Calu3 (cell line): ENCODE data around the gene EPG5. TPM values are rescaled to one million over a fixed set of nuclear protein-coding genes. Genes with fewer than 3 reads are reported as not detected.

ENCODE experiments used
- BruUV-seq: library from RNA; stranded (reverse); fragments of 400-500 nt; replicated peaks from 2 replicates; lab custom pipeline; 2021; lab: Mats Ljungman, UMichigan
- CTCF ChIA-PET: fragments of 300-600 bp; sonication (Branson Sonifier 250); formaldehyde crosslinking; loops from one replicate; lab custom pipeline; 2022; ENCODE audit warnings: antibody characterized with exemption; lab: Charles Lee
- DNase-seq: peaks from one replicate; pipeline ENCODE4 v3.0.0; 2022
- H3K27ac Mint-ChIP-seq: one replicate; pipeline ENCODE4 v1.8.0; 2022; ENCODE audit warnings: mixed read lengths; ENCODE audit not compliant: unreplicated experiment
- H3K27me3 Mint-ChIP-seq: one replicate; pipeline ENCODE4 v1.8.0; 2022; ENCODE audit warnings: mixed read lengths; ENCODE audit not compliant: unreplicated experiment
- H3K36me3 Mint-ChIP-seq: one replicate; pipeline ENCODE4 v1.8.0; 2022; ENCODE audit warnings: mild to moderate bottlenecking, moderate library complexity, mixed read lengths; ENCODE audit not compliant: insufficient read depth, unreplicated experiment
- H3K4me1 Mint-ChIP-seq: one replicate; pipeline ENCODE4 v1.8.0; 2022; ENCODE audit warnings: mild to moderate bottlenecking, low read depth, mixed read lengths; ENCODE audit not compliant: unreplicated experiment
- H3K4me3 Mint-ChIP-seq: one replicate; pipeline ENCODE4 v1.8.0; 2022; ENCODE audit warnings: mild to moderate bottlenecking, low read depth, moderate library complexity, mixed read lengths; ENCODE audit not compliant: unreplicated experiment
- H3K9me3 Mint-ChIP-seq: one replicate; pipeline ENCODE4 v1.8.0; 2022; ENCODE audit warnings: low read depth, mixed read lengths; ENCODE audit not compliant: unreplicated experiment
- intact Hi-C: fragments of 100-400 bp; cut with micrococcal nuclease; formaldehyde crosslinking; loops from one replicate; pipeline ENCODE4 v1.10.0; 2022; ENCODE audit not compliant: unreplicated experiment
- total RNA-seq: library from RNA; stranded (reverse); gene quantifications from 2 replicates; pipeline ENCODE4 v1.2.3, GENCODE V29; 2022
- TF ChIP-seq, protein P1 (sequence below): fragments of 200-600 bp; IDR thresholded peaks from one replicate; pipeline ENCODE4 v1.8.0; 2022; ENCODE audit warnings: antibody characterized with exemption; ENCODE audit not compliant: unreplicated experiment

EPG5 gene
- total RNA-seq, 1 experiment from 2014 or later, result 25.6 TPM

DNA sequence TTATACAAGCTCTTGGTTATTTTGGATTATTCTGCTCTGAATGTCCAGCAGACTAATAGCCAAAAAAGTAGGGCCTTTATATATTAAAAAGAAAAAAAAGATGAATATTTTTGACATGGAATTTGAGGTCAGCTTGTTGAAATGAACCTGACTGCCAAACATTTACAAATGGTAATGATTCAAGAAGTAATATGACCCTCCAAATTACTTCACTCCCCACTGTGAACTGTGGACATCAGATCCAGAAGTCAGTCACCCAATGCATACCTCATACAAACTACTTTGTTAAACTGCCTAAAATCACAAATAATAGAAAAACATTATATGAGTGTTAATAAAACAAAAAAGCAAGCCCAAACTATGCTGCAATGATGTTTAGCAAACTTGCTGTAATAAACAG lies 10.0 kb downstream of the EPG5 start:
- CTCF ChIA-PET, result no interaction called here
- intact Hi-C loops, result no loop called here
- Mint-ChIP-seq H3K27me3 (no peaks in the 10 kb centered on the region), H3K36me3 (peaks cover 10% of the 10 kb centered on the region), H3K4me1 (peaks cover 26% of the 10 kb centered on the region), H3K9me3 (no peaks in the 10 kb centered on the region), H3K27ac (no peak overlapping the region), H3K4me3 (no peak overlapping the region)
- DNase-seq, result no peak
- no TSS peak for BruUV-seq
- TF ChIP-seq, protein P1, sequence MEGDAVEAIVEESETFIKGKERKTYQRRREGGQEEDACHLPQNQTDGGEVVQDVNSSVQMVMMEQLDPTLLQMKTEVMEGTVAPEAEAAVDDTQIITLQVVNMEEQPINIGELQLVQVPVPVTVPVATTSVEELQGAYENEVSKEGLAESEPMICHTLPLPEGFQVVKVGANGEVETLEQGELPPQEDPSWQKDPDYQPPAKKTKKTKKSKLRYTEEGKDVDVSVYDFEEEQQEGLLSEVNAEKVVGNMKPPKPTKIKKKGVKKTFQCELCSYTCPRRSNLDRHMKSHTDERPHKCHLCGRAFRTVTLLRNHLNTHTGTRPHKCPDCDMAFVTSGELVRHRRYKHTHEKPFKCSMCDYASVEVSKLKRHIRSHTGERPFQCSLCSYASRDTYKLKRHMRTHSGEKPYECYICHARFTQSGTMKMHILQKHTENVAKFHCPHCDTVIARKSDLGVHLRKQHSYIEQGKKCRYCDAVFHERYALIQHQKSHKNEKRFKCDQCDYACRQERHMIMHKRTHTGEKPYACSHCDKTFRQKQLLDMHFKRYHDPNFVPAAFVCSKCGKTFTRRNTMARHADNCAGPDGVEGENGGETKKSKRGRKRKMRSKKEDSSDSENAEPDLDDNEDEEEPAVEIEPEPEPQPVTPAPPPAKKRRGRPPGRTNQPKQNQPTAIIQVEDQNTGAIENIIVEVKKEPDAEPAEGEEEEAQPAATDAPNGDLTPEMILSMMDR, result no peak

DNA sequence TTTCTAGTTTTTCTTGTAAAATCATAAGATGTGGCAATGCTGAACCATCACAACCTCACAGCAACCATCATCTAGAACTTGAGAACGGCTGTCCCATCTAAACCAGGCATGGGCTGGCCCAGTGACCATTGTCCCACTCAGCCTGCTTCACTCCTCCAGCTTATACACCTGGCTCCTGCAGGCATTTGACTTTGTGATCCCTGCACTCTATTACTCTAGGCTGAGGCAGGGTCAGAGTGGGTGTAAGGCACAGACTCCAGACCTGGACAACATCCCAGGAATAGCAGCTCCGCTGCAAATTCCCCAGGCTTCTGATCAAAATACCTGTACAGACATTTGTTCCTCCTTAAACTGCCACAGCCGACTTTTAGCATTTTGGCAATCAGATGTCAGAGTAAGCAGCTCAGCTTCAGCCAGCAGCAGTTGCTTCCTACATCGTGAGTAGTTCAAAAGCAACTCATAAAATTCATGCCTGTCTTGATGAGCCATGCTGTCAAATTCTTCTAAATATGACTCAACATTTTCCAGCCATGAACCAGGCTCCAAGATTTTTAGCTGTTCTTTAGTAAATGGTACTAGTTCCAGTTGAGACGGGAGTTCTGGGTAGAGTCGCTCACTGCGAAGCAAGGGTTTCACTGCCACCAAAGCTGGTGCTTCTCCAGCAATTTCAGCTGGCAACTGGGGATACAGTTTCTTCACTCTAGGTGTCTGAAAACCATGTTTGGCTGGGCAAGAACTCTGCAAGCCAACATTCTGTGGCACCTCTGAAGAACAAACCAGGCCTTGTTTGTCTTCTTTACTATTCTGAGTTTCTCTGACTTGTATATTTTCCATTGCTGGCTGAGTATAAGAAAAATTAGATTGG lies 12.8 kb downstream of the EPG5 start:
- H3K27ac Mint-ChIP-seq, result no peak overlapping the region
- CTCF ChIA-PET, result no interaction called here

DNA sequence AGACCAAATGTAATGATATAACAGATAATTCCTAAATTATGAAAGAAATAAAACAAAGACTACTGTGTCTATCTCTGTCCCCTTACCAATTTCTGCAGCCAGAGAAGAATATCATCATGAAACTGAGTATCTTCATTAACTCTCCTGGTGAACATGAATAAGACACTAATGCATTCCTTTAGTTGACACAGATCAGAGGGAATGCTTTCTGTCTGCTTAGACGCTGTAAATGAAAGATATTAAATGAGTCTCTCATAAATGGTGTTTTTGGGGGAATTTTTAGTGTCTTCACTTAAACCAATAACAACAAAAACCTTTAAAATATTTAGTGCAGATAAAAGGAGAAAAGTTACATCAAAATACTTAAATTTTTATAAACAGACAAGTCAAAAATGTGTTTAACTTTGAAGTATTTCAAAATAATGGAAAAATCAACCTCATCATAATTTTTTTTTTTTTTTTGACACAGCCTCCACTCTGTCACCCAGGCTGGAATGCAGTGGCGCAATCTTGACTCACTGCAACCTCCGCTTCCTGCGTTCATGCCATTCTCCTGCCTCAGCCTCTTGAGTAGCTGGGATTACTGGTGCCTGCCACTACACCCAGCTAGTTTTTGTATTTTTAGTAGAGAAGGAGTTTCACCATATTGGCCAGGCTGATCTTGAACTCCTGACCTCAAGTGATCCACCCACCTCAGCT lies 16.0 kb downstream of the EPG5 start:
- BruUV-seq, result no TSS peak
- H3K9me3 Mint-ChIP-seq, result no peaks in the 10 kb centered on the region
- H3K27ac Mint-ChIP-seq, result no peak overlapping the region
- H3K27me3 Mint-ChIP-seq, result no peaks in the 10 kb centered on the region
- DNase-seq, result peak; percentile 22
- intact Hi-C loops, result no loop called here
- CTCF ChIA-PET, result interaction anchor here (0.9 kb wide), 1 partner anchor 60 kb away, joined by 4 read pairs; no protein-coding TSS in a partner anchor
- TF ChIP-seq, protein P1, result no peak
- H3K4me1 Mint-ChIP-seq, result peaks cover 8% of the 10 kb centered on the region
- H3K4me3 Mint-ChIP-seq, result no peak overlapping the region
- peaks cover 35% of the 10 kb centered on the region for H3K36me3 Mint-ChIP-seq

More for the DNA sequence above, 12.8 kb downstream of the EPG5 start:
- H3K36me3 Mint-ChIP-seq, result peaks cover 27% of the 10 kb centered on the region
- H3K4me3 Mint-ChIP-seq, result no peak overlapping the region
- peaks cover 17% of the 10 kb centered on the region for H3K4me1 Mint-ChIP-seq
- no TSS peak for BruUV-seq
- TF ChIP-seq, protein P1, result no peak
- no peaks in the 10 kb centered on the region for H3K27me3 Mint-ChIP-seq
- no peak for DNase-seq
- no peaks in the 10 kb centered on the region for H3K9me3 Mint-ChIP-seq
- intact Hi-C loops, result no loop called here

DNA sequence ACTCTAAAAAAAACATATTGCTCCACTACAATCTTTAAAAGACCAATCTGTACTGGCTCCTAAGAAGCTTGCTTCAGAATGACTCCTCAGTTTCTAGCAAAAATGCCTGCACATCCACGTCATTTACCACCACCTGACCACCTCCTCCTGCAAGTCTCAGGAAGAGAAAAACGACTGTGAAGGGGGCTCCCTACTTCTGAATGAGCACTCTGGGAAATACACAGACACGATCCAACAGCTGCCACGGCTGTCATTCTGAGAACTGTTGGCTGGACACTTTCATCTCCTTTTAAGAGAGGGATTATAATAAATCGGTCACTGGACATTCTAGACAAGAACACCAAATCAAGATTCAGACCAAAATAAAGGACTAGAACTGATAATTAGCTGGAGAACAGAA lies 21.5 kb downstream of the EPG5 start:
- Mint-ChIP-seq H3K27ac (no peak overlapping the region), H3K27me3 (no peaks in the 10 kb centered on the region), H3K36me3 (peaks cover 34% of the 10 kb centered on the region), H3K9me3 (no peaks in the 10 kb centered on the region), H3K4me1 (no peaks in the 10 kb centered on the region), H3K4me3 (no peak overlapping the region)
- TF ChIP-seq, protein P1, result no peak
- CTCF ChIA-PET, result no interaction called here
- BruUV-seq, result TSS peak; percentile 16
- intact Hi-C loops, result no loop called here
- DNase-seq, result no peak
